ENCODE results near the gene IL7R.

DNA sequence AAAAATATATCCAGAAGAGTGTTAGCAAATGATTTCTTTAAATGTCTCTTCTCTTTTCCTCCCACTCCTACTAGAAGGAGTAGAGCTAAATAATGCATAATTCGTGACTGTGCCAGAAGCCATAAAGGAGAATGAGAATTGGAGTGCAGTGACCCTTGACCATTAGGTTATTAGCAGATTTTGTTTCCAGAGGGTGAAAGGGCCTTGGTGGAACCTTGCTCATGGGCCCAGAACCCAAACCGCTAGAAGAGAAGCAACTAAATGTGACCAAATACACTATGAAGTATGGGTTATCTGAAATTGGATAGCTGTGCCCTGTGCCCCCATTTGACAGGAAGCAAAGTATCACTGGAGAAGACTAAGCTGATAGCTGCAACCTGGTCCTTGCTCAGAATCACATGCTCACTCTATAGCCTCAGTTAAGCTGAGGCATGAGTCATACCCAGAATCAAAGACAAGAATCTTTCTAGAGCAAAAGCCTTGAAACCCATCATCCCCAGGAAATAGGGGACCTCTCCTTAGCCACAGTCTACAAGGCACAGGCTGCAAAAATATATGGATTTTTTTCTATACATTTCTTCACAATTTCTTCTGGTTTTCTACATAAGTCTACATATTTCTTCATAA lies 45.5 kb downstream of the IL7R start:
- TF ChIP-seq, protein P1, sequence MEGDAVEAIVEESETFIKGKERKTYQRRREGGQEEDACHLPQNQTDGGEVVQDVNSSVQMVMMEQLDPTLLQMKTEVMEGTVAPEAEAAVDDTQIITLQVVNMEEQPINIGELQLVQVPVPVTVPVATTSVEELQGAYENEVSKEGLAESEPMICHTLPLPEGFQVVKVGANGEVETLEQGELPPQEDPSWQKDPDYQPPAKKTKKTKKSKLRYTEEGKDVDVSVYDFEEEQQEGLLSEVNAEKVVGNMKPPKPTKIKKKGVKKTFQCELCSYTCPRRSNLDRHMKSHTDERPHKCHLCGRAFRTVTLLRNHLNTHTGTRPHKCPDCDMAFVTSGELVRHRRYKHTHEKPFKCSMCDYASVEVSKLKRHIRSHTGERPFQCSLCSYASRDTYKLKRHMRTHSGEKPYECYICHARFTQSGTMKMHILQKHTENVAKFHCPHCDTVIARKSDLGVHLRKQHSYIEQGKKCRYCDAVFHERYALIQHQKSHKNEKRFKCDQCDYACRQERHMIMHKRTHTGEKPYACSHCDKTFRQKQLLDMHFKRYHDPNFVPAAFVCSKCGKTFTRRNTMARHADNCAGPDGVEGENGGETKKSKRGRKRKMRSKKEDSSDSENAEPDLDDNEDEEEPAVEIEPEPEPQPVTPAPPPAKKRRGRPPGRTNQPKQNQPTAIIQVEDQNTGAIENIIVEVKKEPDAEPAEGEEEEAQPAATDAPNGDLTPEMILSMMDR (IDR thresholded peaks at IDR 0.05) = no peak
- TF ChIP-seq POLR2A (IDR thresholded peaks at IDR 0.05) = no peak
- no peak for TF ChIP-seq POLR2AphosphoS5 (IDR thresholded peaks at IDR 0.05)

Measured in breast epithelium (tissue), 3 donors.